NCI-H82 treated with DMSO at 0.1 percent for 48 hours (cell line): ENCODE data around the gene UNC119.

Source experiments
- DNase-seq: peaks from one replicate; lab custom pipeline; 2025; ENCODE audit not compliant: unreplicated experiment; lab: John Stamatoyannopoulos, UW

The UNC119 gene

GRCh38 chr17:28500712-28501379, 51.6 kb downstream of the UNC119 start:
- DNase-seq = peak; percentile 99

- no peak for DNase-seq
These were observed 52.6 kb downstream of the UNC119 start for GRCh38 chr17:28499684-28500357.

- no peak for DNase-seq
These were observed 53.1 kb downstream of the UNC119 start for GRCh38 chr17:28499364-28499664.

- no peak for DNase-seq
These were observed 53.6 kb downstream of the UNC119 start for GRCh38 chr17:28498652-28499363.

DNA sequence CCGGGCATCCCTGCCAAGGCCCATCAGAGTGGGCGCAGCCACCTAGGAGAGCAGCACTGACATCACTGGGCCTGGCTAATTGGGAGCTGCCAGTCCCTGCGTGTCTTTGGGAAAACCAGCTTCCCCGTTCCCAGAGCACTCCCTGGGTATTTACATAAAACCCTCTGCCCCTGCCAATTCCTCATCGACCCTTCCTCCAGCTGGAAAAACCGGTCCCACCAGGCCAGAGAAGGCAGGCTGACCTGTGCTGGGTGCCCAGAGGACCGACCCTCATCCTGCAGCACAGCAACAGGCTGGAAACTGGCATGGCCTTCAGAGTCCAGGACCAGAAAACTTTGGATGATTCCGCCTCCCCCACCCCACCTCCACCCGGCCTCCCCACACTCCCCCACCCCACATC, 54.5 kb downstream of the UNC119 start:
- DNase-seq = no peak
